Stimulated activated CD8-positive, alpha-beta memory T cell treated with anti-CD3 and anti-CD28 coated beads, Interleukin-12 subunit alpha, Interleukin-12 subunit beta, amount 100 ng/mL, for 1 hour (primary cell): ENCODE measurements around the gene XRCC6.
"Not testable (repeated sequence)": the region's sequence is repeated elsewhere in the genome, so short reads cannot be mapped to it uniquely, and the experiment has no call there.

Experiments
- DNase-seq: peaks from one replicate; pipeline ENCODE4 v3.0.0-alpha.2; 2020; ENCODE audit warnings: low read depth

Gene XRCC6

GRCh38 chr22:41650821-41651220 lies 29.7 kb downstream of the XRCC6 start:
- DNase-seq: no peak

DNA sequence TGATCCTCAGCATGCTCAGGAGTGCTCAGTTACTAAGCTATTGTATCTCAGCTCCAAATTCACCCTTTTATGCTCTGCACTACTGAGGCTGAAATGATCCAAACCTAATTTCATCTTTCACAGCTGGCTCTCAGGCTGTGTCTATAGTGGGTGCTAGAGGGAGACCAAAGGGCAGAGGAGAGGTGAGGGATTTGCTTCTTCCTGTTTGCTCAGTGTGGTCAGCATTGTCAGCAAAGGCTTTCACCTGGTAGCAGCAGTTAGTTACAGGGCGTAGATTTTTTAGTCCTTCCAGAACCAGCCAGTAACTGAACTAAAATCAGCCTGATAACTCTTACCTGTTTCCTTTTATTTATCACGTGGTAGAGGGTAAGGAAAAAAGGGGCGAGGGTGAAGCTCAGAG lies 33.2 kb downstream of the XRCC6 start:
- DNase-seq: no peak

DNA sequence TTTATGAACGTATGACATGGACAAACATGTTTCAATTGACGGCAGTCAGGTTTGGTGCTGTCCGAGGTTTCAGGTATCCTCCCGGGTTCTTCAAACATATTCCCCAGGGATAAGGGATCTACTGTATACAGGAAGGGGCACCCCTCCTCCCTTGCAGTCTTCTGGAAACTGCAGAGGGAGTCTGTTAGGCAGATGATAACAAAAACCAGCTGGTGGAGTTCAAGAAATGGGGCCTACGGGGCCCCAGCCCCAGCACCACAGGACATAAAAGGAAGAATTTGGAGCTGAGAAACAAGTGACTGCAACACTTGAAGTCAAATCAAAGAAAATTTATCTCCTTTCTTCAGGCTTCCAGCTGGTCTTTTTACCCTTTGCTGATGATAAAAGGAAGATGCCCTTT lies 35.5 kb downstream of the XRCC6 start:
- no peak for DNase-seq

- no peak for DNase-seq
These were observed 36.6 kb downstream of the XRCC6 start for GRCh38 chr22:41657709-41658108.

DNA sequence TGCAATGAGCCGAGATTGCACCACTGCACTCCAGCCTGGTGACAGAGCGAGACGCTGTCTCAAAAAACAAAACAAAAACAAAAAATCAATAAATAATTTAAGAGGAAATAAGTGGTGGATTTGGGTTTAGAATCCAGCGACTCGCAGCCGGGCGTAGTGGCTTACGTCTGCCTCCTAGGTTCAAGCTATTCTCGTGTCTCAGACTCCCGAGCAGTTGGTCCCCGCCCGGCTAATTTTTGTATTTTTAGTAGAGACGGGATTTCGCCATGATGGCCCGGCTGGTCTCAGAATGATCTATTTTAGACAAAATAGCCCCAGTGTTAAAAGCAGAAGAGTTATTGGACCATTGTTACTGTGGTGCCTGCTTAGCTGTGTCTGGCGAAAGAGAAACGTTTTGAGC lies 37.8 kb downstream of the XRCC6 start:
- DNase-seq: no peak

DNA sequence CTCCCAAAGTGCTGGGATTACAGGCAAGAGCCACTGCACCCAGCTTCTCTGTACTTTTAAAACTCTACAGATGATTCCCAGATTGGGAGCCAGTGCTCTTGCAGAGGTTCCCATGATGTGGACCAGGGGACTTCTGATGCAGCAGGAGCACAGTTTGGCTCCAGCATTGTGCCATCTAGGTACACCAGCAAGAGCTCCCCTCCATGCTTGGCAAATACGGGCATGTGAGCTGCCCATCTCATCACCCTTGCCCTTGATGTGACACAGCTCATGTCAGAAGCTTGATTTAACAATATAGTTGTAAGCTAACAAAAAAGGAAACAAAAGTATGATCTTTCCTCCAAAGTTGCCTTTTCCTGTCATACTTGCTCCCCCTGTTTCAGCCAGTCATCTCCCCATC lies 38.8 kb downstream of the XRCC6 start:
- no peak for DNase-seq

DNA sequence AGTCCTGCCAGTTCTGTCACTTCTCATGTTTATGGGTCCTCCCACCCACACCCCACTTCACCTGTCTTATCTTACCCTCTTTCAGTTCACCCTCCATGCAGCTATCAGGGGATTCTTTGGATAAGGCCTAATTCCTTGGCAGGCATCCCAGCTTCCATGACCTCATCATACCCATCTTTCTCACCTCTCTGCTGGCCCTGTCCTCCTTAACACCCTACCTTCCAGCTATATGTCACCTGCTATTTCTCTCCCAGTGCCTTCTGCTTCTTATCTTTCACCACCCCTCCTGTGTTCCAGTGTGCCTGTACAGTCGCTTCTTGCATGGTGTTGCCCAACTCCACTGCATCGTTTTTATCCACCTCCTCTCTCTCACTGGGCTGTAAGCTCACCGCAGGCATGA lies 39.3 kb downstream of the XRCC6 start:
- no peak for DNase-seq

GRCh38 chr22:41661088-41661487 lies 40.0 kb downstream of the XRCC6 start:
- DNase-seq: no peak

- DNase-seq: no peak
These were observed 40.6 kb downstream of the XRCC6 start for GRCh38 chr22:41661713-41662112.

DNA sequence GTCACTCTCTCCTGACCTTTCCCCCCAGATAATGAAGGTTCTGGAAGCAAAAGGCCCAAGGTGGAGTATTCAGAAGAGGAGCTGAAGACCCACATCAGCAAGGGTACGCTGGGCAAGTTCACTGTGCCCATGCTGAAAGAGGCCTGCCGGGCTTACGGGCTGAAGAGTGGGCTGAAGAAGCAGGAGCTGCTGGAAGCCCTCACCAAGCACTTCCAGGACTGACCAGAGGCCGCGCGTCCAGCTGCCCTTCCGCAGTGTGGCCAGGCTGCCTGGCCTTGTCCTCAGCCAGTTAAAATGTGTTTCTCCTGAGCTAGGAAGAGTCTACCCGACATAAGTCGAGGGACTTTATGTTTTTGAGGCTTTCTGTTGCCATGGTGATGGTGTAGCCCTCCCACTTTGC lies 42.5 kb downstream of the XRCC6 start:
- not testable (repeated sequence) for DNase-seq

DNA sequence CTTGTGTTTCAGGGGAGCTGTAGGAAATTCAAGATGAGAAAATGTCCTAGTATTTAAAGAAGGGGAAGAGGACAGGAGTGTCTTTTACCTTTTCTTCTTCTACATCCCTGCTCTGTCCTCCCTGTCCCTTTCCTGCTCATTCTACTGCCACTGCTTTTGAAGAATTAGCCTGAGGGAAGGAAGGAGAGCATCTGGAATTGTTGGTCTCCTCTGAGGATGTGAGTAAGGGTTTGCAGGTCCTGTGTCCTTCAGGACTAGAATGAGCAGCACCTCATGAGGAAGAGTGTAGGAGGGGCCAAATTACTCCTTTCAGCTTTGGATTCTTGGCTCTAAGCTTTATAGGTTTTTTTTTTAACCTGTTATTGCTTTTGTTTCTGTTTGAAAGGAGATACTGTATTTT lies 43.4 kb downstream of the XRCC6 start:
- no peak for DNase-seq

GRCh38 chr22:41664951-41665350 lies 43.9 kb downstream of the XRCC6 start:
- no peak for DNase-seq

DNA sequence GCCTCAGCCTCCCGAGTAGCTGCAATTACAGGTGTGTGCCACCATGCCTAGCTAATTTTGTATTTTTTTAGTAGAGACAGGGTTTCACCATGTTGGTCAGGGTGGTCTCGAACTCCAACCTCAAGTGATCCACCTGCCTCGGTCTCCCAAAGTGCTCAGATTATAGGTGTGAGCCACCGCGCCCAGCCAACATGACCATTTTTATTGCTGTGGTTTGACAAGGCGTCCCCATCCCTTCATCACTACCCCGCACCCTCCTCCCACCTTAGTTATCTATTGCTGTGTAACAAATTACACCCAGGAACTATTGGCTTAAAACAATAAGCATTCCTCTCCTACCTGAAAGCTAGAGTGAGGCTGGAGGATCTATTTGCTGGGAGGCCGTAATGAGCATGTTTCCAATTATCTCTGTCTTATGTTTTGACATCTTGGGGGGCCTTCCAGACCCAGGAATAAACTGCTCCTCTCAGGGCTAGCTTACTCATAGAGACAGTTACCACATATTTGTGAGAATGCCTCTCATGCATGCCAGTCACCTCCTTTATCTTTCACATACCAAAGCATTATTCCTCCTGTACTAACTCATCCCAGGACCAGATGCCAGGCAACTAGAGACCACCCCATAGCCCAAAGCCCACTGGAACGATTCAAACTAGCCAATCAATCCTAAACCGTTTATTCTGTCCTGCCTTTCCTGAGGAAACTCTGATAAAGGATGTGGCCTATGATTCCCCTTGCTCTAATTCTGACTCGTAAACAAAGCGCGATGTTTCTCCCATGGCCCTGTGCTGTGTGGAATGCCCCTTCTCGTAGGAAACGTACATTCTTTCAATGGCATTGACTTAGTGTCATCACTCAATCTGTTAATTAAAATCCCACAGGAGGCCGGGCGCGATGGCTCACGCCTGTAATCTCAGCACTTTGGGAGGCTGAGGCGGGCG lies 48.1 kb downstream of the XRCC6 start:
- no peak for DNase-seq

DNA sequence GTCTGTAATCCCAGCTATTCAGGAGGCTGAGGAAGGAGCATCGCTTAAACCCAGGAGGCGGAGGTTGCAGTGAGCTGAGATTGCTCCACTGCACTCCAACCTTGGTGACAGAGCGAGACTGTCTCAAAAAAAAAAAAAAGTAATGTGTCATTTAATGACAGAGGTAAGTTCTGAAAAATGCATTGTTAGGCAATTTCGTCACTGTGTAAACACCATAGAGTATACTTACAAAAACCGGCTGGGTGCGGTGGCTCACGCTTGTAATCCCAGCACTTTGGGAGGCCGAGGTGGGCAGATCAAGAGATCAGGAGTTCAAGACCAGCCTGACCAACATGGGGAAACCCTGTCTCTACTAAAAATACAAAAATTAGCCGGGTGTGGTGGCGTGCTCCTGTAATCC lies 51.0 kb downstream of the XRCC6 start:
- DNase-seq: not testable (repeated sequence)

GRCh38 chr22:41672780-41673509 lies 51.9 kb downstream of the XRCC6 start:
- no peak for DNase-seq

DNA sequence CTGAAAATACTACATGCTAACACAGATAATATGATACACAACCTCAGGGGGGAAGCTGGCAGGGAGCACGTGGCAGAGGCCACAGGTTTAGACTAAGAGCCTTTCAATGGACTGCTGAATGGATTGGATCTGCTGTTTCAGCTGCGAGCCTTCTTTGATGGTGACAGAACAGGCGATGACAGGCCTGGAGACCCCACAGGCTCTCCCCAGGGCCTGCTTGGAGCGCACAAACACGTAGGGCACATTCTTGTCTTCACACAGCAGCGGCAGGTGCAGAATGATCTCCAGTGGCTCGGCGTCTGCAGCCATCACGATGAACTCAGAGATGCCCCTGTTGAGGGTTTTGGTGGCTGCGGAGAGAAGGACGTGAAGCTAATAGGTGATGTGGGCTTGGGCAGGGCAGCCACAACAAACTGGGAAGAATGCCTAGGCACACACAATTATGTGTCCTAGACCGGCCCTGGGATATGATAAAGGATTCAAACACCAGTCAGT lies 53.8 kb downstream of the XRCC6 start:
- no peak for DNase-seq

DNA sequence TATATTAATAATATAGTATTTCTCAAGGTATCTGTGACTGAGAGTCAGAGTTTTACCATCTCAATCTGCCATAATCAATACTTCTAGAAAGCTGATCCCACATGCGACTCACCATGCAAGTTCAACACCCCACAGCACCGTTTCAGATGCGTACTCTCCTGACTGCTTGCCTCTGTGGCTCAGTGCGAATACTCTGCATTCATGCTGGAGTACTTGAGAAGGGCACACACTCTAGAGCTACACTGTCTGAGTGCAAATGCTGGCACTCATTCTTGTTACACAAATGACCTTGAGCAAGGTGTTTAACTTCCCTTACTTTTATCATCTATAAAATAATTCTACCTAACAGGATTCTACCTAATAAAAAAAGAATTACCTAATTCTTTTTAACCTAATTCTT lies 55.0 kb downstream of the XRCC6 start:
- DNase-seq: no peak

DNA sequence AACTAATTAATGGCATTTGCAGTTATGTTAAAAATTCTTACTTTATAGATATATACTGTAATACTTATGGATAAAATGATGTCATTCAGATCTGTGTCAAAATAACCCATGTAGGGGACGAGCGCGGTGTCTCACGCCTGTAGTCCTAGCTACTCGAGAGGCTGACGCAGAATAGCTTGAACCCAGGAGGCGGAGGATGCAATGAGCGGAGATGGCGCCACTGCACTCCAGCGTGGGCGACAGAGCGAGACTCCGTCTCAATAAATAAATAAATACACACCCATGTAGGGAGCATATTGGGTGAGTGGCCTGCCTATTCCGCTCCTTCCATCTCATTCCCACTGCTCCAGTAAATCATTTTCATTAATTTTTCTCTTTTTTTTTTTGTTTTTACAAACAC lies 60.5 kb downstream of the XRCC6 start:
- DNase-seq: no peak

DNA sequence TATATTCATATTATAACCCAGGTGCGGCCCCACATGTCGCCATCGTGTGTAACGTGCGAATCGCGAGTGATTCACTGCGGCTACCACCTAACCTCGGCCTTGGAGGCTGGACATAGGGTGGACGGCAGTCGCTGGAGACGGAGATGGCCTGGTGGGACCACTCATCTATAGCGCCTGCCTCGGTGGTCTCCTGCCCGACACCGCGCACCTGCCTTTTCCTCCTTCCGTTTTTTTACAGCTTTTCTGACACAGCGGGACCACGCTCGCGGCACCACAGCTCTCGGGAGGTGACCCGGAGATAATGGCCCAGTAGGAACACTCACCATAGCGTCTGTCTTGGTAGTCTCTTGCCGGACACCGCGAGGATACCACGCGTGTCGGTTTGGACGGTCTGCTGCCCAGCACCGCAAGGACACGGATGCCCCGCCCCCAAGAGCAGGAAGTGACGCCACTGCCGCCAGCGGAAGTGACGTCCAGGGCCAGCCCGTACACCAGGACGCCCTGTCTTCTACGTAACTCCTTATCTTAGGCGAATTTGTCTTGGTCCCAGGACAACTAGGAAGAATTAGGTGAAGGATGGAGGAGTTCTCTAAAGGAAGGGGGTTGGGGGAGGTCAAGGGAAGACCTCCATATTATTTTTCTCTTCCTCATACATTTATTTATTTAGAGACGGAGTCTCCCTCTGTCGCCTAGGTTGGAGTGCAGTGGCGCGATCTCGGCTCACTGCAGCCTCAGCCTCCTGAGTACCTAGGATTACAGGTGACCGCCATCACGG lies 61.1 kb downstream of the XRCC6 start:
- peak; percentile 79 for DNase-seq

- no peak for DNase-seq
These were observed 62.0 kb downstream of the XRCC6 start for GRCh38 chr22:41683052-41683451.

- no peak for DNase-seq
These were observed 62.5 kb downstream of the XRCC6 start for GRCh38 chr22:41683616-41684015.

GRCh38 chr22:41684194-41684593 lies 63.1 kb downstream of the XRCC6 start:
- no peak for DNase-seq
